ELF-1 (cell line): ENCODE measurements around the gene TMEM209.
A peak's percentile ranks its signal among the peaks of the same experiment; 100 is the strongest.
"Not testable (repeated sequence)": the region's sequence is repeated elsewhere in the genome, so short reads cannot be mapped to it uniquely, and the experiment has no call there.

Experiments used
- DNase-seq: peaks from one replicate; pipeline ENCODE4 v3.0.0-alpha.2; 2016; ENCODE audit warnings: low read depth, low spot score

Gene TMEM209

DNA sequence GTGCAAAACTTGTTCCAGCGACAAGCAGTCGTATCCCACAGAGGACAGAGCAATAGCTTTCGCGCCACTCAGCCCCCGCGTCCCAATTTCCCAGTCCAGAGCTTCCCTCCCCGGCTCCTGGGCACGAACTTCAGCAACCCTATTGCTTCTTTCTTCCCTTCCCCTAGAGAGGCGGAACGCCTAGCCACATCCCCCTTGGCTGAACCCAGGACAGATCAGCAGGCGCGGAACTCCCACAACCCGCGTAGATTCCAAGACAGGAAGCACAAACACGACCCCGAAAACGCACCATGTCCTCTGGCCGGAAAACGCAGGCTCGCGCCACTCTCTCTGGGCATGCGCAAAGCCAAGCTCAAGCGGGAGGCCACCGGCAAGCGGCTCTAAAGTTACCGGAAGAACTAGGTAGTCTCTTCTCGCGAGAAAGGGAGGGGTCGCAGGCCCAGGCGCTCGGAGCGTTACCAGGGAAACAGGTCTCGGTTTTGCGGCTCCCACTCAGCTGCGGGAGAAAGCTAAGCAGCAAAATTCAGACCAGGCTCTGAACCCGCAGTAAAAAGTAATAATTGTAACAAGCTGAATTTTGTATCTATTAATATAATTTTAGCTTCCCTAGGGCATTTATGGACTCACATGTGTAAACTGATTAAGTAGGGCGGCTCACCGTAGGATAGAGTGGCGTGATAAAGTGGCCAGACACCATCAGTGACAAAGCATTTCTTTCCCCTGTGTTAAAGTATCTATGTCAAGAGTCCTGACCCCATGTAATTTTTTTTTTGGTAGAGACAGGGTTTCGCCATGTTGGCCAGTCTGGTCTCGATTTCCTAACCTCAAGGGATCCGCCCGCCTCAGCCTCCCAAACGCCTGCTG is at the start of gene TMEM209:
TMEM209 (minus strand) TSS at position 323 of the 864 bp plus-strand sequence; CDS start at position 292, 31 bp downstream.
- peak; percentile 99 for DNase-seq

DNA sequence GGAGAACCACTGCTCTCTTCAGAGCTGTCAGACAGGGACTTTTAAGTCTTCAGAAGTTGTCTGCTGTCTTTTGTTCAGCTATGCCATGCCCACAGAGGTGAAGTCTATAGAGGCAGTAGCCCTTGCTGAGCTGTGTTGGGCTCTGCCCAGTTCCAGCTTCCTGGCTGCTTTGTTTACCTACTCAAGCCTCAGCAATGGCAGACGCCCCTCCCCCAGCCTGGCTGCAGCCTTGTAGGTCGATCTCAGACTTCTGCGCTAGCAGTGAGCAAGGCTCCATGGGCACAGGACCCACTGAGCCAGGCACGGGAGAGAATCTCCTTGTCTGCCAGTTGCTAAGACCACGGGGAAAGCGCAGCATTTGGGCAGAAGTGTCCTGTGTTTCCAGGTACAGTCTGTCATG is 49.3 kb upstream of the TMEM209 start:
- DNase-seq = peak; percentile 35

DNA sequence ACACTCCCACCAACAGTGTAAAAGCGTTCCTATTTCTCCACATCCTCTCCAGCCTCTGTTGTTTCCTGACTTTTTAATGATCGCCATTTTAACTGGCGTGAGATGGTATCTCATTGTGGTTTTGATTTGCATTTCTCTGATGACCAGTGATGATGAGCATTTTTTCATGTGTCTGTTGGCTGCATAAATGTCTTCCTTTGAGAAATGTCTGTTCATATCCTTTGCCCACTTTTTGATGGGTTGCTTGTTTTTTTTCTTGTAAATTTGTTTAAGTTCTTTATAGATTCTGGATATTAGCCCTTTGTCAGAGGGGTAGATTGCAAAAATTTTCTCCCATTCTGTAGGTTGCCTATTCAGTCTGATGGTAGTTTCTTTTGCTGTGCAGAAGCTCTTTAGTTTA is 44.4 kb upstream of the TMEM209 start:
- DNase-seq = not testable (repeated sequence)

DNA sequence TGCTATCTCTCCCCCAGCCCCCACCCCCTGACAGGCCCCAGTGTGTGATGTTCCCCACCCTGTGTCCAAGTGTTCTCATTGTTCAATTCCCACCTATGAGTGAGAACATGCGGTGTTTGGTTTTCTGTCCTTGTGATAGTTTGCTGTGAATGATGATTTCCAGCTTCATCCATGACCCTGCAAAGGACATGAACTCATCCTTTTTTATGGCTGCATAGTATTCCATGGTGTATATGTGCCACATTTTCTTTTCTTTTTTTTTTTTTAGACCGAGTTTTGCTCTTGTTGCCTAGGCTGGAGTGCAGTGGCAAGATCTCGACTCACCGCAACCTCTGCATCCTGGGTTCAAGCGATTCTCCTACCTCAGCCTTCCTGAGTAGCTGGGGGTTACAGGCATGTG is 43.6 kb upstream of the TMEM209 start:
- not testable (repeated sequence) for DNase-seq

DNA sequence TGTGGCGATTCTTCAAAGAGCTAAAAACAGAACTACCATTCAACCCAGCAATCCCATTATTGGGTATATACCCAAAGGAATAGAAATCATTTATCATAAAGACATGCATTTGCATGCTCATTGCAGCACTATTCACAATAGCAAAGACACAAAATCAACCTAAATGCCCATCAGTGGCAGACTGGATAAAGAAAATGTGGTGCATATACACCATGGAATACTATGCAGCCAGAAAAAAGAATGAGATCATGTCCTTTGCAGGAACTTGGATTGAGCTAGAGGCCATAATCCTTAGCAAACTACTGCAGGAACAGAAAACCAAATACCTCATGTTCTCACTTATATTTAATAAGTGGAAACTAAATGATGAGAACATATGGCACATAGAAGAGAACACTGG is 41.3 kb upstream of the TMEM209 start:
- DNase-seq = not testable (repeated sequence)

DNA sequence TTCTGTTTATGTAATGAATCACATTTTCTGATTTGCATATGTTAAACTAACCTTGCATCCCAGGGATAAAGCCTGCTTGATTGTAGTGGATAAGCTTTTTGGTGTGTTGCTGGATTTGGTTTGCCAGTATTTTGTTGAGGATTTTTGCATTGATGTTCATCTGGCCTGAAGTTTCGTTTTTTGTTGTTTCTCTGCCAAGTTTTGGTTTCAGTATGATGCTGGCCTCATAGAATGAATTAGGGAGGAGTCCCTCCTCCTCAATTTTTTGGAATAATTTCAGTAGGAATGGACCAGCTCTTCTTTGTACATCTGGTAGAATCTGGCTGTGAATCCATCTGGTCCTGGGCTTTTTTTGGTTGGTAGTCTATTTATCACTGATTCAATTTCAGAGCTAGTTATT is 38.3 kb upstream of the TMEM209 start:
- DNase-seq = not testable (repeated sequence)

DNA sequence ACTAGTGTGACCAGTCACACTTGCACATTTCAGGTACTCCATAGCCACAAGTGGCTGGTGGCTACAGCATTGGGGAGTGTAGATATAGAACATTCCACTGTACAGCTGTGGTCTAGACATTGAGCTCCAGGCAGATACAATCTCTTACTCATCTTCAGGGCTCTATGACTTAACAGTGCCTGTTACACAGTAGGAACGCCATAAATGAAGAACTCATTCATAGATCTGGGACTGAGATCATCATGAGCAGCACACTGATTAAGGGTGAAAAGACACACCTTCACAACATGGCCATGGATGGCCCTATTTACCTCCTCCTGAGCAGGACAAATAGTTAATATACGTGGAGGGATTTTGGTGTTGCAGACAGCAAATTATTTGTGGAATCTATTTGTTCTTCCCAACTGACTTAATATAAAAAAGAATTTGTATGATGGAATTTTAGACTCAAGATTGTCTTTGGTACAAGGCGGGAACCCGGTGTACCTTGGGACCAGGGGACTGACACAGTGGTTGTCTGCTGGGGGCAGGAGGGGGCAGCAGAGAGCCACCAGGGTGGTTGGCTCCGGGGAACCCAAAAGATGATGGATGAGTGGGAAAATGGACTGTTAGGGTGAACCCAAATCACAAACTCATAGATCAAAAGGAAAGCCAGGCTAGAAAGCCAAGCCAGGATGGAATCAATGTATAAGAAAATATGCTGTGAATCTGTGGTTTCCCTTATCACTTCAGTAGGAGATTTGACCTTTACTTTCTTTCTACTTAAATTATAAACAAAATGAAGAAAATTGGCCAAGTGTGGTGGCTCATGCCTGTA is 37.2 kb upstream of the TMEM209 start:
- peak; percentile 65 for DNase-seq

DNA sequence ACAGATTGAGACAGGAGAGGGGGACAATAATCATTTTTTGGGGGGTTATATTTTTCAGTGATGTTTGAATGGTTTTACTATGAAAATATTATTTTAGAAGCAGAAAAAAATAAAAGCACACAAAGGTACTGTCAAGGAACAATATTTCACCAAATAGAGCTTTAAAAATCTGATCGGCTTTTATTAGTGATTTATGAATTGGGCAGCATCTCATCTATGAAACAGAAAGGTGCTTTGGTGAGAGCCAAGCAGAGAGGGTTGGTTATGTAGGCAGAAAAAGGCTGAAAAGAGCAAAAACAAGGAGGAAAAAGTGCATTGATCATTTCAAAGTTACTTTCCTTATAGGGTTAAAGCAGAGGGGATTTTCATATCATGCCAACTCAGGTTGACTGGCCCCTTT is 35.0 kb upstream of the TMEM209 start:
- DNase-seq = no peak

DNA sequence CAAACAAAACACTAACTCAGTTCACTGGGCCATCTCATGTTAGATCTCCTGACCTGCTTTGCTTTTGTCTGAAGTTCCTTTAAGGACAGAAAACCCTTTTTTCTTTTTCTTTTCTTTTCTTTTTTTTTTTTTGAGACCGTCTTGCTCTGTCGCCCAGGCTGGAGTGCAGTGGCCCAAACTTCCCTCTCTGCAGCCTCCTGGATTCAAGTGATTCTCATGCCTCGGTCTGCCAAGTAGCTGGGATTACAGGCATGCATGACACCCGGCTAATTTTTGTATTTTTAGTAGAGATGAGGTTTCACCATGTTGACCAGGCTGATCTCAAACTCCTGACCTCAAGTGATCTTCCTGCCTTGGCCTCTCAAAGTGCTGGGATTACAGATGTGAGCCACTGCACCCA is 31.2 kb upstream of the TMEM209 start:
- not testable (repeated sequence) for DNase-seq

DNA sequence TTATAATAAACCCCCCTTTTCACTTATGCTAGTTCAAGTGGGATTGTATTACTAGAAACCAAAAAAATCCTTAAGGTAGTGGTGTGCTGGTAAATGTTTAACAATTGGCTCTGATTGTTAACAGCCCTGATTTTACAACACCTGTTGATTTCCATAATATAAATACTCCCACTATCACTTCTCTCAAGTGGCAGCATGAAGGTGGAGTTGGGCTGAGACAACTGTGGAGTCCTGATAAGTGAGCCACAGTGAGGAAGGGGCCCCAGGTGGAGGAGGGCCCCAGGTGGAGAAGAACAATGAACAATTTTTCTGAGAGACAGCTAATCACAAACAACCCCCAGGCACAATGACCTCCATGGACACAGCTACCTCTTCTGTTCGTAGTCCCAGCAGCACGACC is 28.9 kb upstream of the TMEM209 start:
- no peak for DNase-seq

DNA sequence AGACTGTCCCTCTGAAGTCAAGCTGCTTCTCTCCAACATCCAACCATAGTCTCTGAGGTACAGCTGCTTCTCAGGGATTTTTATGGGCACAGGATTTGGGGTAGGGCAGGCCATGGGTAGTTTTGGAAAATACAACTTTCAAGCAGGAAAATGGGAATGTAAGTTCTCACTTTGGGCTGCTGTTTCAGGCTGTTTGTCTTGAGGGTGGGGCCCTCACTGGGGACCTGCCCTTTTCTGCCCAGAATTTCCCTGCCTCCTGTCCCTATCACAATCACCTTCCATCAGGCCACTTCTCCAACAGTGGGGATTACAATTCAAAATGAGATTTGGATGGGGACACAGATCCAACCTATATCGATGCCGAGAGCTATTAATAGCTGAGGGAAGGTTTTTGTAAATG is 27.0 kb upstream of the TMEM209 start:
- DNase-seq = no peak

DNA sequence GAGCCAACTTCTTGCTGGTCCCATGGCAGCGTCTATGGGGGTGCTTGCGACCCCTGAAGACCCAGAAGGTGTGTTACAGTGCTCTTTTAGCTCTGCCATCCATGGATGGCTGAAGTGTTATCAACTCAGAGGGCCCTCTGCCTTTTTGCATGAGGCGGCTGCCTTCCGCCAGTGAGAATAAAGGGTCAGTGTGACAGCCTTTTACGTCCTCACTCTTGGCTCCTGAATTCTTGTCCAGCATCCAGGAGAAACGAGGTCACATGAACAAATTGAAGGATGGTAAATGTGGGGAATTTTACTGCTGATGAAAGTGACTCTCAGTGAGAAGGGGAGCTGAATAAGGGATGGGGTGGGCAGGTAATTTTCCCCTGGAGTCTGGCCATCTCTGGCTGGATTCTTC is 26.6 kb upstream of the TMEM209 start:
- DNase-seq = no peak

DNA sequence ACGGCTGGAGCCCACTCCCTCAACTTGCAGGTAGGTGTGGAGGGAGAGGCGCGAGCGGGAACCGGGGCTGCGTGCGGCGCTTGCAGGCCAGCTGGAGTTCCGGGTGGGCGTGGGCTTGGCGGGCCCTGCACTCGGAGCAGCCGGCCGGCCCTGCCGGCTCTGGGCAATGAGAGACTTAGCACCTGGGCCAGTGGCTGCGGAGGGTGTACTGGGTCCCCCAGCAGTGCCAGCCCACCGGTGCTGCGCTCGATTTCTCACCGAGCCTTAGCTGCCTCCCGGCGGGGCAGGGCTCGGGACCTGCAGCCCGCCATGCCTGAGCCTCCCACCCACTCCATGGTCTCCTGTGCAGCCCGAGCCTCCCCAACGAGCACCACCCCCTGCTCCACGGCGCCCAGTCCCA is 24.8 kb upstream of the TMEM209 start:
- not testable (repeated sequence) for DNase-seq

DNA sequence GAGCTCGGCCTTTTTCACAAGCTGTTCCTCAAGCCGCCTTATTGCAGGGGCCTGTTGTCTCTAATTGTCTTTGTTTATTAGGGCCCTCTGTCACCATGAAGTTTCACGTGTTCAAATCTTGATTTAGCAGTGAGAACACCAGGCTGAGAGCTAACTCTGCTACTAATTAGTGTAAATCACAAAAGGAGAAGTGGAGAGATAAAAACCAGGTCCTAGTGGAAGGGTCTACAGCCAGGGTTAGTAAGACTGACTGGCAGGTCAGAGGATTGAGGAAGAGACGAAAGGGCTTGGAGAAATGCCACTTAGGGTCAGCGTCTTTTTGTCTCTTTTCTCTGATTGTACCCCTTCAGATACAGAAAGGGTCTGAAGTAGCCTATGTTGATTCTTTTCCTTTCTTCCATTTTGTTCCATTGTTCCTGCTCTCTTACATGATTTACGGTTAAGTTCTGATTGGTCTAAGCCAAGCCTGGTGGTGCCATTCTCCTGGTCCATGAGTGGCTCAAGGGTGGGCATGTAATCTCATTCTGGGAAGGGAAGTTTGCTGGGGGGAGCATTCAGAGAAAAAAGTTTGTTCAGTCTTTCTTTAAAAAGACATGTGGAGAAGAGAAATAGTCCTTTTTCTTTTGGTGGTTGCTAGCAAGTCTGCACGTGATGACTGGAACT is 23.8 kb upstream of the TMEM209 start:
- no peak for DNase-seq

DNA sequence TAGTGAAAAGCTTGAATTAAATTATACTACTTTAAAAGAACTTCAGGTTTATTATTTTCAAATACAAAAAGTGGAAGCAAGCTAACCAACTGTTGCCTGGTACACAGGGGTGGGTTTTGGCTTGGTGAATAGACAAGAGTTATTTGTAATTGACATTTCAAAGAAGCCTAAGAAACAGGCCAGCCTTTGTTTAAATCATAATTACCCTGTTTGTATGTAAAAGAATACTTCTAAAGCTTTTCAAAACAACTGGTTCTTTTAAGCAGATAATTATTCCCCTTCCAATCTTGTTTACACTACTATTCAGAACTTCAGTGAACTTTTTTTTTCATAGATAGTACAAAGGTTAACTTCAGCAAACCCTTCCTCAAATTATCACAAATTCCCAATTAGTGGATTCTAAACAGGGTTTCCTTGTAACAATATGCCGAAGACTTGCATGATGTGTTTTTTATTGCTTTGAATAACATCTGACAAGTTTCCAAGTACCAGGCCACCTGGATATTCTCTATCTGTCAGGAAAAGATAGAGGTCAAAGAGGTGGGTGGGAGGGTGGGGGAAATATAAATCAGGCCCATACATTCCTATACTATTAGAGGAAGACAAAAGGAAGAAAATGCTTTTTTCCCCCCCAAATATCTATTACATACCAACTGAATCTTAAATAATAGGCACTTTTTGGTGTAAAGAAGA is 22.8 kb upstream of the TMEM209 start:
- no peak for DNase-seq

DNA sequence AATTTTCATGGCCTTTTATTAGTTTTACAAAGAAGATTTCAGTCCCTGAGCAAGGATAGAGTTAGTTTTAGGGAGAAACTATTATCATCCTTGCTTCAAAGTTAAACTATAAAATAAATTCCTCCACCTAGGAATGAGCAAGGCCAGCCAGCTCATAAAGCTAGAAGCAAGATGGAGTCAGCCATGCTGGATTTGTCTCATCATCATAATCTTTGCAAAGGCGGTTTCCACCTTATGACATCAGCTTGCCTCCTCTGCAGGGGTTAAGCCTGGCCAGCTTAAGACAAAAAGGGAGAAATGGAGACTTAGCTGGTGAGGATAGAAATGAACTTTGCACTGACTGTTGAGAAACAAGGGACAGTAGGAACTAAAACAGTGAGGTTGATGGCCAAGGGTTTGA is 21.1 kb upstream of the TMEM209 start:
- DNase-seq = no peak

DNA sequence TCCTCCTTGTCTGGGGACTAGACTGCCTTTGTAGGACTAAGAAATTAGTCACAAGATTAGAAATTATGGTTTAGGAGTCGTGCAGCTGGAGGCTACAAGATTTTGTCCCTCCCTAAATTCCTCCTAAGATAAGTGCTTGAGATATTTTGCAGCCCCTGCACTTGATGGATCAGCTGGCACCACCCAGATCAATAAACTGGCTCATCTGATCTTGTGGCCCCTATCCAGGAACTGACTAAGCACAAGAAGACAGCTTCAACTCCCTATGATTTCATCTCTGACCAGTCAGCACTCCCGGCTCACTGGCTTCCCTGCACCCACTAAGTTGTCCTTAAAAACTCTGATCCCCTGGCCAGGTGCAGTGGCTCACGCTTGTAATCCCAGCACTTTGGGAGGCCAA is 19.7 kb upstream of the TMEM209 start:
- DNase-seq = not testable (repeated sequence)

DNA sequence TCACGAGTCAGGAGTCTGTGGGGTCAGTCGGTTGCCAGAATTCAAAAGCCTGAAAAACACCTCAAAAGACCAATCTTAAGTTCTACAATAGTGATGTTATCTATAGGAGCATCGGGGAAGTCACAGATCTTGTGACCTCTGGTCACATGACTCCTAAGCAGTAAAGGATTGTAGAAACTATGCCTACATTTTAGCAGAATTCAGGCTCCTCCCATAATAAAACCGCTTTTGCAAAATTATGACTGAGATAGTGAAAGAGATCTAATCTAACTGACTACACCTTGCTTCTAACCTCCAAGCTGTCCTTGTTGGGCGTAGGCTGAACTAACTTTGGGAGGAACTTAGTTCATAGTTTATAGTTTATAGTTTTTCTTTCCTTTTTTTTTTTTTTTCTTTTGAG is 19.0 kb upstream of the TMEM209 start:
- no peak for DNase-seq

DNA sequence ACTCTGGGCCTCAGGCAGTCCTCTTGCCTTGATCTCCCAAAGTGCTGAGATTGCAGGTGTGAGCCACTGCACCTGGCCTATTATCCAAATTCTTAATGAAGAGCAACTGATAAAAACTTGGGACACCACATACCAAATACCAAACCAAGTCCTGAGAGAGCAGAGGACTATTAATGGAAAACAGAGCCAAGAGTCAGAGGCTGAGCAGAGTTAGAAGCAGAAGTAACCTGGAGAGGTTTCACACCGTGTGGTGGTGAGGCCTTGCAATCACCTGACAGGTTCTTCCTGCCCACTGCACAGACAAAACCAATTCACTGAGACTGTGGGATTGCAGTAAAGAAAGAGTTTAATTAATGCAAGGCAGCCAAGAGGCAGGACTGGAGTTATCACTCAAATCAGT is 18.4 kb upstream of the TMEM209 start:
- DNase-seq = no peak

DNA sequence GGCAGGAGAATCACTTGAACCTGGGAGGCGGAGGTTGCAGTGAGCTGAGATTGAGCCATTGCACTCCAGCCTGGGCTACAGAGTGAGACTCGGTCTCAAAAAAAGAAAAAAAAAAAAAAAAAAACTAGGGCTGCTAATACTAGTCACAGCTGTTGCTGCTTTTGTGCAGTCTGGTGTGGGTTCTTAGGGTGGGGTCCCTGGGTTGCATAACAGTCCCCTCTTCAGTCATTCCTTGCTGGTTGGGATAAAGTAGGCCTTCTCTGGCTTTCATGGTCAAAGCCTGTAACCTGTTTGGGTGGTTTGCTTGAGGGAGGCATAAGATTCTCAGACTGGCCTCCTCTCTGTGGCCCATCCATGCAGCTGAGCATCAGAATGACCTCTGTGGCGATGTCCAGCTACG is 16.5 kb upstream of the TMEM209 start:
- no peak for DNase-seq

DNA sequence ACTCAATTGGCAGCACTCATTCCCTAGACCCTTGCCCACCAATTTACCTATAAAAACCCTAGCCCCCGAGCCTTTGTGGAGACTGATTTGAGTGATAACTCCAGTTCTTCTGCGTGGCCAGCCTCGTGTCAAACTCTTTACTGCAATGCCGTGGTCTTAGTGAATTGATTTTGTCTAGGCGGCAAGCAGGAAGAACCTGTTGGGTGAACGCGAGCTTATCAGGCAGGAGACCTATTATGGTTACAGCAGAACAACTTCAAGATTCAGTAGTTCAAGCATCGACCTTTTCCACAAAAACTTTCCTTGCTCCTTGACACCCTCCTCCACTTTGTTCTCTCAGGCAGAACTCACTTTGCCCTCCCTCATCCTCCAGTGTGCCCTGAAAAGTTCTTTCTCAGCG is 14.7 kb upstream of the TMEM209 start:
- DNase-seq = peak; percentile 23
